Adrenal gland (tissue), 5 donors: ENCODE measurements around the gene CTSZ.

Source experiments
- CTCF ChIP-seq, 6 experiments: fragments of 450-650 bp in 4 of 6; fragments of 200-600 bp in 2 of 6; sonication (generic) in 1 of 6; IDR thresholded peaks; 1 replicate in 5 of 6; 2 replicates in 1 of 6; pipeline versions ENCODE4 v1.5.1 to v1.8.0; 2016 to 2021; ENCODE audit warnings: antibody characterized with exemption in 6 of 6, mild to moderate bottlenecking in 2 of 6, moderate library complexity in 1 of 6
- POLR2A ChIP-seq, 2 donors: fragments of 450-650 bp; IDR thresholded peaks; one replicate each; pipeline ENCODE4 v1.6.1; 2017; ENCODE audit warnings: antibody characterized with exemption in 2 of 2, mild to moderate bottlenecking in 2 of 2, moderate library complexity in 1 of 2
- donor health status: DM: no; HTN: no; CAD: no.

- TF ChIP-seq CTCF (IDR thresholded peaks at IDR 0.05) (no peak), POLR2A (IDR thresholded peaks at IDR 0.05) (no peak)
Measured at GRCh38 chr20:58993332-58994248, 13.5 kb downstream of the CTSZ start.
